HepG2 (cell line): ENCODE data around the gene PCNT. TPM values are rescaled to one million over a fixed set of nuclear protein-coding genes. Genes with fewer than 3 reads are reported as not detected.
A peak's percentile ranks its signal among the peaks of the same experiment; 100 is the strongest.

ENCODE experiments used
- ATAC-seq: fragments of 200-7000 bp; cut with Tn5 transposase; 3 replicates; pipeline ENCODE4 v1.9.1; 2020; ENCODE audit warnings: mild to moderate bottlenecking, moderate library complexity
- BruUV-seq: library from RNA; stranded (reverse); fragments of 400-500 nt; replicated peaks from 2 replicates; lab custom pipeline; 2021; lab: Mats Ljungman, UMichigan
- CTCF ChIA-PET: fragments of 300-600 bp; formaldehyde crosslinking; extraction: SDS; loops from one replicate; lab custom pipeline; 2021; ENCODE audit warnings: low total read pairs, inconsistent platforms, low intra/inter-chr PET ratio; lab: Yijun Ruan, JAX
- POLR2A ChIA-PET: fragments of 350-600 bp; sonication (Branson Sonifier 250); formaldehyde crosslinking; loops from one replicate; lab custom pipeline; 2020; ENCODE audit warnings: antibody characterized with exemption, inconsistent platforms; lab: Yijun Ruan, JAX
- DNase-seq: peaks from one replicate; pipeline ENCODE4 v3.0.0-alpha.2; 2015; ENCODE audit warnings: low spot score
- FAIRE-seq: peaks from 3 replicates; lab custom pipeline; 2011; peaks lifted over from hg19 to GRCh38; lab: Jason Lieb, UNC
- H2AFZ ChIP-seq: one replicate; pipeline ENCODE4 v1.6.1; 2011; ENCODE audit warnings: low read length, inconsistent platforms
- H3K27ac ChIP-seq: fragments of 300-600 bp; 3 replicates; pipeline ENCODE4 v1.8.0; 2011; ENCODE audit warnings: mixed run types, mild to moderate bottlenecking, mixed read lengths, low read length, inconsistent platforms; ENCODE audit not compliant: insufficient read depth; ENCODE audit errors: extremely low read length
- H3K27me3 ChIP-seq, 2 experiments: fragments of 200-600 bp in 1 of 2; 2 replicates in 1 of 2; 3 replicates in 1 of 2; pipeline versions ENCODE4 v1.6.0 to v1.8.0; 2011; ENCODE audit warnings: low read length in 2 of 2, mild to moderate bottlenecking in 2 of 2, moderate library complexity in 2 of 2, inconsistent platforms in 1 of 2; ENCODE audit not compliant: insufficient read depth in 2 of 2, control insufficient read depth in 1 of 2
- H3K36me3 ChIP-seq, 2 experiments: fragments of 200-600 bp in 1 of 2; replicated peaks in 1 of 2; 2 replicates in 1 of 2; 3 replicates in 1 of 2; pipeline versions ENCODE4 v1.5.1 to v1.8.0; 2011; ENCODE audit warnings: low read length in 2 of 2, inconsistent platforms in 1 of 2; ENCODE audit not compliant: insufficient read depth in 2 of 2, control insufficient read depth in 1 of 2
- H3K4me1 ChIP-seq: 2 replicates; pipeline ENCODE4 v1.5.1; 2012; ENCODE audit warnings: low read length, inconsistent platforms; ENCODE audit not compliant: insufficient read depth
- H3K4me2 ChIP-seq: 2 replicates; pipeline ENCODE4 v1.6.0; 2011; ENCODE audit warnings: low read depth, low read length, inconsistent platforms
- H3K4me3 ChIP-seq, 3 experiments: fragments of 200-600 bp in 1 of 3; sonication (generic), shearing (Covaris generic) in 1 of 3; replicated peaks in 1 of 3; 2 replicates each; pipeline ENCODE4 v1.5.1; 2011 to 2016; ENCODE audit warnings: low read length in 3 of 3, inconsistent platforms in 2 of 3, low read depth in 2 of 3, mild to moderate bottlenecking in 2 of 3, control low read depth in 1 of 3, mixed read lengths in 1 of 3; ENCODE audit not compliant: insufficient read depth in 1 of 3
- H3K79me2 ChIP-seq: one replicate; pipeline ENCODE4 v1.6.1; 2011; ENCODE audit warnings: low read length, inconsistent platforms; ENCODE audit not compliant: insufficient read depth
- H3K9ac ChIP-seq: 2 replicates; pipeline ENCODE4 v1.6.0; 2011; ENCODE audit warnings: mild to moderate bottlenecking, low read depth, low read length, inconsistent platforms; ENCODE audit not compliant: insufficient read depth
- H3K9me3 ChIP-seq: 2 replicates; pipeline ENCODE4 v1.5.1; 2012; ENCODE audit warnings: mild to moderate bottlenecking, low read length
- H4K20me1 ChIP-seq: 2 replicates; pipeline ENCODE4 v1.6.0; 2011; ENCODE audit warnings: inconsistent platforms, mild to moderate bottlenecking, low read length, moderate library complexity; ENCODE audit not compliant: insufficient read depth
- FOSL2 ChIP-seq: sonication (generic); formaldehyde crosslinking; IDR thresholded peaks from 2 replicates; pipeline ENCODE4 v1.4.0; 2020; ENCODE audit warnings: missing genetic modification reagents
- GABPA ChIP-seq, 2 experiments: IDR thresholded peaks; 2 replicates each; pipeline ENCODE4 v1.6.1; 2011 to 2016; ENCODE audit warnings: low read depth in 2 of 2, low read length in 1 of 2, missing biosample characterization in 1 of 2, missing genetic modification characterization in 1 of 2
- GATAD1 ChIP-seq: IDR thresholded peaks from 2 replicates; pipeline ENCODE4 v1.6.1; 2016; ENCODE audit warnings: missing genetic modification reagents, missing compliant biosample characterization
- HDAC1 ChIP-seq: sonication (generic); formaldehyde crosslinking; IDR thresholded peaks from 2 replicates; pipeline ENCODE4 v1.5.1; 2020; ENCODE audit warnings: mild to moderate bottlenecking, missing genetic modification reagents
- MAZ ChIP-seq, 2 experiments: sonication (generic) in 1 of 2; formaldehyde crosslinking in 1 of 2; IDR thresholded peaks; 2 replicates each; pipeline versions ENCODE4 v1.5.0 to v1.6.1; 2012 to 2020; ENCODE audit warnings: low read depth in 2 of 2, mild to moderate bottlenecking in 2 of 2, borderline replicate concordance in 1 of 2, improper control_type of control experiment in 1 of 2, low read length in 1 of 2, missing genetic modification reagents in 1 of 2, moderate library complexity in 1 of 2
- MZF1 ChIP-seq: sonication (generic); formaldehyde crosslinking; IDR thresholded peaks from 2 replicates; pipeline ENCODE4 v1.8.1; 2023; ENCODE audit warnings: mild to moderate bottlenecking, missing genetic modification reagents, borderline replicate concordance
- POLR2A ChIP-seq, 2 experiments: IDR thresholded peaks; 2 replicates each; pipeline ENCODE4 v1.6.1; 2011; ENCODE audit warnings: low read depth in 2 of 2, low read length in 2 of 2, mild to moderate bottlenecking in 1 of 2, moderate library complexity in 1 of 2; ENCODE audit not compliant: insufficient read depth in 1 of 2
- SIX4 ChIP-seq: sonication (generic); formaldehyde crosslinking; IDR thresholded peaks from 2 replicates; pipeline ENCODE4 v1.4.0; 2020; ENCODE audit warnings: missing genetic modification reagents
- SRY ChIP-seq: sonication (generic); formaldehyde crosslinking; IDR thresholded peaks from 2 replicates; pipeline ENCODE4 v1.8.0; 2022; ENCODE audit warnings: mild to moderate bottlenecking, missing genetic modification reagents
- ZNF547 ChIP-seq: sonication (generic); formaldehyde crosslinking; IDR thresholded peaks from 2 replicates; pipeline ENCODE4 v1.5.1; 2020; ENCODE audit warnings: mild to moderate bottlenecking, missing genetic modification reagents
- WGBS: methylation state at CpG from one replicate; pipeline ENCODE4 v1.1.6; 2017; ENCODE audit warnings: low lambda C conversion rate; 5-methylcytosine and 5-hydroxymethylcytosine counted together
- in situ Hi-C: cut with HindIII; loops from 2 replicates; pipeline ENCODE4 v1.10.0; 2017; ENCODE audit warnings: low pct_unique_long_range_greater_than_20kb; ENCODE audit not compliant: extremely low pct_ligation_motif_present
- intact Hi-C: fragments of 100-400 bp; cut with micrococcal nuclease; formaldehyde crosslinking; loops from one replicate; pipeline ENCODE4 v1.10.0; 2022; ENCODE audit not compliant: unreplicated experiment
- polyA plus RNA-seq, 8 experiments: library from polyadenylated mRNA; depleted of rRNA in 3 of 8; stranded (reverse) in 7 of 8; unstranded in 1 of 8; fragments of >200 nt; fragmentation: Illumina TruSeq in 4 of 8; extraction: Trizol in 4 of 8; gene quantifications; 2 replicates each; pipeline versions ENCODE4 v1.2.1 to v1.2.3, GENCODE V29; 2011 to 2016; ENCODE audit warnings: low read depth in 4 of 8, missing spikeins in 1 of 8, mixed read lengths in 1 of 8; ENCODE audit not compliant: insufficient read depth in 1 of 8
- total RNA-seq, 5 experiments: library from RNA; depleted of rRNA; stranded (reverse); fragments of >200 nt; fragmentation: Illumina TruSeq; extraction: Trizol; gene quantifications; 2 replicates each; pipeline ENCODE4 v1.2.3, GENCODE V29; 2016; ENCODE audit warnings: low read depth in 1 of 5
- TF ChIP-seq, protein P1 (sequence below): IDR thresholded peaks from 2 replicates; pipeline ENCODE4 v1.6.1; 2016; ENCODE audit warnings: low read depth, missing genetic modification reagents, missing compliant biosample characterization
- TF ChIP-seq, protein P2 (sequence below): sonication (generic); formaldehyde crosslinking; IDR thresholded peaks from 2 replicates; pipeline ENCODE4 v1.4.0; 2020; ENCODE audit warnings: missing genetic modification reagents
- TF ChIP-seq, protein P3 (sequence below): sonication (generic); formaldehyde crosslinking; IDR thresholded peaks from 2 replicates; pipeline ENCODE4 v1.9.0; 2021; ENCODE audit warnings: missing genetic modification reagents, mild to moderate bottlenecking, borderline replicate concordance

The PCNT gene
- total and polyA plus RNA-seq, 2 of the 13 experiments (the other 11 are each of a cell fraction or from before 2014, with no cell fraction given) = 5.6 to 12.4 TPM

DNA sequence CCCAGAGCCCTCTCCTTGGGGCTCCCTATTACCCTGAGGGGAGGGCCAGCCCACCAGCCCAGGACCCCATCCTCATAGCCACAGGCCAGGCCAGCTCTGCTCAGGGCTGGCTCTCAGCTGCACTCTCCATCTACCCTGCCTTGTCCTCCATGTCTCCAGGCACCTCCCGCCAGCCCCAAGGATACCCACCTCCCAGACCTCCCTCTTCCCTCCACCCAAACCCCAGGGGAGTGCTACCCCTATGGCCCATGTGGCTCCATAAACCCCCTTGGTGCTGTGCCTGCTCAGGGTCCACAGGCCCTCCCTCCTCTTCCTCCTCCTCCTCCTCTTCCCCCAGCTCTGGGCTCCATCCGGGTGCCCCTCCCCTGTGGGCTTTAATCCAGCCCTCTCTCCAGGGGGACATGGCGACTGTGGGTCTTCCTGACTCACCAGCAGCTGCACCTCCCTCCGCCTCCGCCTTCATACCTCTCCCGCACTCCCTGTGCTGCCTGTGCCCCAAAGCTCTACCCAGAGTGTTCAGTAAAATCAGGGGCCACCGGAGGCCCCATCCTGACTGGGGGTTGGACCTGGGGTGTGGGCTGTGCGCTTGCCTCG, 28.7 kb upstream of the PCNT start:
- Histone ChIP-seq H3K79me2 (no peaks in the 10 kb centered on the region), H3K27ac (peak overlapping the region; percentile 60), H4K20me1 (no peaks in the 10 kb centered on the region), H3K27me3 (no peaks in the 10 kb centered on the region), H3K9me3 (no peaks in the 10 kb centered on the region), H3K9ac (peak overlapping the region; percentile 34; the same call in 1 of the 2 replicates), H3K4me2 (peak overlapping the region; percentile 95), H3K36me3 (peaks cover 1 to 15% of the 10 kb centered on the region in 2 experiments; a peak in 1 of 5 replicates), H2AFZ (no peak overlapping the region), H3K4me3 (peak overlapping the region; percentile 49 to 69 (median 67)), H3K4me1 (peaks cover 30% of the 10 kb centered on the region)
- intact Hi-C loops = no loop called here
- ATAC-seq (peak; percentile 63), FAIRE-seq (no peak), DNase-seq (peak; percentile 39)
- CTCF ChIA-PET = no interaction called here
- POLR2A ChIA-PET = interaction anchor here (0.8 to 1.9 kb wide), 4 partner anchors 10 to 163 kb away, joined by 4 to 8 read pairs (median 4); partner anchors contain the start of gene MCM3AP
- 15% methylated on average over 8 of the region's 9 CpGs for WGBS
- in situ Hi-C loops = no loop called here
- no TSS peak for BruUV-seq
- TF ChIP-seq SRY (CRISPR knock-in tag) (0 out of 2 replicates have a peak, but pooled peaks have one; percentile 73), POLR2A (IDR thresholded peaks at IDR 0.05; ENCODE audit: insufficient read depth in 1 of 2, low read depth in 2 of 2, low read length in 2 of 2) (peak; percentile 32 to 51; a peak in 2 of 4 replicates), GABPA (IDR thresholded peaks at IDR 0.05; ENCODE audit: low read depth, low read length) (no peak), GABPA (CRISPR knock-in tag; IDR thresholded peaks at IDR 0.05; ENCODE audit: low read depth) (0 out of 2 replicates have a peak, but pooled peaks have one; percentile 2), GATAD1 (CRISPR knock-in tag) (0 out of 2 replicates have a peak, but pooled peaks have one; percentile 21), FOSL2 (CRISPR knock-in tag) (peak; percentile 7; the same call in 1 of the 2 replicates), SIX4 (no peak), HDAC1 (CRISPR knock-in tag) (0 out of 2 replicates have a peak, but pooled peaks have one; percentile 34), ZNF547 (CRISPR knock-in tag) (0 out of 2 replicates have a peak, but pooled peaks have one; percentile 53), MAZ (IDR thresholded peaks at IDR 0.05; ENCODE audit: borderline replicate concordance, low read depth, low read length) (no peak), MAZ (CRISPR knock-in tag; IDR thresholded peaks at IDR 0.05; ENCODE audit: low read depth) (peak; percentile 10; the same call in 1 of the 2 replicates), MZF1 (CRISPR knock-in tag) (no peak)
- TF ChIP-seq, protein P1, sequence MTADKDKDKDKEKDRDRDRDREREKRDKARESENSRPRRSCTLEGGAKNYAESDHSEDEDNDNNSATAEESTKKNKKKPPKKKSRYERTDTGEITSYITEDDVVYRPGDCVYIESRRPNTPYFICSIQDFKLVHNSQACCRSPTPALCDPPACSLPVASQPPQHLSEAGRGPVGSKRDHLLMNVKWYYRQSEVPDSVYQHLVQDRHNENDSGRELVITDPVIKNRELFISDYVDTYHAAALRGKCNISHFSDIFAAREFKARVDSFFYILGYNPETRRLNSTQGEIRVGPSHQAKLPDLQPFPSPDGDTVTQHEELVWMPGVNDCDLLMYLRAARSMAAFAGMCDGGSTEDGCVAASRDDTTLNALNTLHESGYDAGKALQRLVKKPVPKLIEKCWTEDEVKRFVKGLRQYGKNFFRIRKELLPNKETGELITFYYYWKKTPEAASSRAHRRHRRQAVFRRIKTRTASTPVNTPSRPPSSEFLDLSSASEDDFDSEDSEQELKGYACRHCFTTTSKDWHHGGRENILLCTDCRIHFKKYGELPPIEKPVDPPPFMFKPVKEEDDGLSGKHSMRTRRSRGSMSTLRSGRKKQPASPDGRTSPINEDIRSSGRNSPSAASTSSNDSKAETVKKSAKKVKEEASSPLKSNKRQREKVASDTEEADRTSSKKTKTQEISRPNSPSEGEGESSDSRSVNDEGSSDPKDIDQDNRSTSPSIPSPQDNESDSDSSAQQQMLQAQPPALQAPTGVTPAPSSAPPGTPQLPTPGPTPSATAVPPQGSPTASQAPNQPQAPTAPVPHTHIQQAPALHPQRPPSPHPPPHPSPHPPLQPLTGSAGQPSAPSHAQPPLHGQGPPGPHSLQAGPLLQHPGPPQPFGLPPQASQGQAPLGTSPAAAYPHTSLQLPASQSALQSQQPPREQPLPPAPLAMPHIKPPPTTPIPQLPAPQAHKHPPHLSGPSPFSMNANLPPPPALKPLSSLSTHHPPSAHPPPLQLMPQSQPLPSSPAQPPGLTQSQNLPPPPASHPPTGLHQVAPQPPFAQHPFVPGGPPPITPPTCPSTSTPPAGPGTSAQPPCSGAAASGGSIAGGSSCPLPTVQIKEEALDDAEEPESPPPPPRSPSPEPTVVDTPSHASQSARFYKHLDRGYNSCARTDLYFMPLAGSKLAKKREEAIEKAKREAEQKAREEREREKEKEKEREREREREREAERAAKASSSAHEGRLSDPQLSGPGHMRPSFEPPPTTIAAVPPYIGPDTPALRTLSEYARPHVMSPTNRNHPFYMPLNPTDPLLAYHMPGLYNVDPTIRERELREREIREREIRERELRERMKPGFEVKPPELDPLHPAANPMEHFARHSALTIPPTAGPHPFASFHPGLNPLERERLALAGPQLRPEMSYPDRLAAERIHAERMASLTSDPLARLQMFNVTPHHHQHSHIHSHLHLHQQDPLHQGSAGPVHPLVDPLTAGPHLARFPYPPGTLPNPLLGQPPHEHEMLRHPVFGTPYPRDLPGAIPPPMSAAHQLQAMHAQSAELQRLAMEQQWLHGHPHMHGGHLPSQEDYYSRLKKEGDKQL (CRISPR knock-in tag) = no peak
- TF ChIP-seq, protein P2, sequence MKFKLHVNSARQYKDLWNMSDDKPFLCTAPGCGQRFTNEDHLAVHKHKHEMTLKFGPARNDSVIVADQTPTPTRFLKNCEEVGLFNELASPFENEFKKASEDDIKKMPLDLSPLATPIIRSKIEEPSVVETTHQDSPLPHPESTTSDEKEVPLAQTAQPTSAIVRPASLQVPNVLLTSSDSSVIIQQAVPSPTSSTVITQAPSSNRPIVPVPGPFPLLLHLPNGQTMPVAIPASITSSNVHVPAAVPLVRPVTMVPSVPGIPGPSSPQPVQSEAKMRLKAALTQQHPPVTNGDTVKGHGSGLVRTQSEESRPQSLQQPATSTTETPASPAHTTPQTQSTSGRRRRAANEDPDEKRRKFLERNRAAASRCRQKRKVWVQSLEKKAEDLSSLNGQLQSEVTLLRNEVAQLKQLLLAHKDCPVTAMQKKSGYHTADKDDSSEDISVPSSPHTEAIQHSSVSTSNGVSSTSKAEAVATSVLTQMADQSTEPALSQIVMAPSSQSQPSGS (CRISPR knock-in tag) = no peak
- TF ChIP-seq, protein P3, sequence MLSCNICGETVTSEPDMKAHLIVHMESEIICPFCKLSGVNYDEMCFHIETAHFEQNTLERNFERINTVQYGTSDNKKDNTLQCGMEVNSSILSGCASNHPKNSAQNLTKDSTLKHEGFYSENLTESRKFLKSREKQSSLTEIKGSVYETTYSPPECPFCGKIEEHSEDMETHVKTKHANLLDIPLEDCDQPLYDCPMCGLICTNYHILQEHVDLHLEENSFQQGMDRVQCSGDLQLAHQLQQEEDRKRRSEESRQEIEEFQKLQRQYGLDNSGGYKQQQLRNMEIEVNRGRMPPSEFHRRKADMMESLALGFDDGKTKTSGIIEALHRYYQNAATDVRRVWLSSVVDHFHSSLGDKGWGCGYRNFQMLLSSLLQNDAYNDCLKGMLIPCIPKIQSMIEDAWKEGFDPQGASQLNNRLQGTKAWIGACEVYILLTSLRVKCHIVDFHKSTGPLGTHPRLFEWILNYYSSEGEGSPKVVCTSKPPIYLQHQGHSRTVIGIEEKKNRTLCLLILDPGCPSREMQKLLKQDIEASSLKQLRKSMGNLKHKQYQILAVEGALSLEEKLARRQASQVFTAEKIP (CRISPR knock-in tag) = no peak
